Superior temporal gyrus (tissue), 1 donor: ENCODE results near the gene C21orf58.
A peak's percentile ranks its signal among the peaks of the same experiment; 100 is the strongest.

Experiments used
- DNase-seq: peaks from one replicate; pipeline ENCODE4 v3.0.0-alpha.2; 2016; ENCODE audit errors: extremely low spot score

Gene C21orf58

DNA sequence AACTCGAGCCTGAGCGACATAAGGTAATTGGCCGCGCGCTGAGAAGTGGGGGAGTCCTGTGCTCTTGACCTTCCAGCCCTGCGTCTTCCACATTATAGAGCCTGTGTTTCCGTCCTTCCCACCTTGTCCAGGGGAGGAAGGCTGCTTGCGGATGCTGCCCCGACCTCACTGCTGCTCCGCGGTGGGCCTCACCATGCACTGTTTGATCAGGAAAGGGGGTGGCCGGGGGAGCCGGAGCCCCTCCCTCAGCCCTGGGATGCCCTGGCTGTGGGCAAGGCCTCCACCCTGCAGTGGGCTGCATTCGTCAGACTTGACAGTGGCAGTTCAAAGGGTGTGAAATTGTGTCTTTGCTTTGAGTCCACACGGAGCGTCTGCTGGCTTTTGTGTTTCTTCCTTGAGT is 30.4 kb upstream of the C21orf58 start:
- no peak for DNase-seq

DNA sequence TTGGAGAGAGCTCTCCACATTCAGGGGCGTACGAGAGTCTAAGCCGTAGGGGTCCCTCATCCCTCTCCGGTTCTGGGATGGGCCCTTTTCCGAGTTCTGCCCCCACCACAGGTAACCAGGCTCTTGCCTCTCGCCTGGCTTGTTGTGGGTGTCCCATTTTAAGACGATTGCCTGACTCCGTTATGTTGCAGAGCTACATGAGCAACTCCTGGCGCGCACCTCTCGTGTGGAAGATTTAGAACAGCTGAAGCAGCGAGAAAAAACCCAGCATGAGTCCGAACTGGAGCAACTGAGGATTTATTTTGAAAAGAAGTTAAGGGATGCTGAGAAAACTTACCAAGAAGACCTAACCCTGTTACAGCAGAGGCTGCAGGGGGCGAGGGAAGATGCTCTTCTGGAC is 29.2 kb upstream of the C21orf58 start:
- DNase-seq: no peak

DNA sequence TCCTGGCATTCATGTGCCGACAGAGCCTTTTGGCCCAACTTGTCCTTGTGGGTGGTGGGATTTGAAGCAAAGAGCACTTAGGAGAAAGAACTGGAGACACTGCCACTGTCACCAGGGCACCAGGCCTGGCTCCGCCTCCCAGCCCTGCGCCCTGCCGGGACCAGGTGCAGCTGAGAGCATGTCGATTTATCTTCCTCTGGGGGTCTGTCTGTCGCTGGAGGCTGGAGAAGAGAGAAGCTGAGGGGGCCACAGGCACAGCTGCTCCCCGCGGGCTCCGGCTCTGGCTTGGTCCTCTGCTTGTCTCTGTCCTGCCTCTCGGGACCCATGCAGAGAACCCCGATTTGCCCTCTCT is 28.5 kb upstream of the C21orf58 start:
- DNase-seq: no peak

DNA sequence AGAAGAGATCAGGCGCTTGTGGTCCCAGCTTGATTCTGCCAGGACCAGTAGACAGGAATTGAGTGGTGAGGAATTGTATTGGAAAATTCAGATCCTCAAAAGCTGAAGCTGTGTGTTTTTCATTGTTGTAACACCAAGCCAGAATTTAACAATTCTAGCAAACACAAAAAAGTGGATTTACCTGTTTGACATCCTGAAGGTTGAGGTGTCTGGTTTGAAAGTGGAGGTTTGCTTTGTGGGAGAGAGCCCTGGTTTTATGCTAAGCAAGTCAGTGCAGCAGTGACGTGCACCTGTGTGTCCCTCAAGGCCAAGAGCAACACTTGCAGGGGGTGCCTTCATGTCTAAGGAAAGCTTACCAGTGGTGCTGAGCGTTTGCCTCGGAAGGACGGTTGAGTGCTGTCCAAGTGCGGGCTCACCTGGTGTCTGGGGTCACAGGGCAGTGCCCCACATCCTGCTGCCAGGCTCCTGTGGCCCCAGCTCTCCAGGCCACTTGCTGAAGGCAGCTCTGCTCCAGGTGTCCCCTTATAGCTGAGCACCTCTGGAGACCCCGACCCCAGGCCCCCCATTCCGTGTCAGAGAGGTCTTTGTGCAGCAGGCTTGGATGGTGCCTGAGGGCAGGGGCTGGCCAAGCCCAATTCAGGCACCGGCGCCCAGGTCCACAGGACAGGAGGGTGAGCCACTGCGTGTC is 27.9 kb upstream of the C21orf58 start:
- DNase-seq: no peak

- DNase-seq: no peak
Observed at GRCh38 chr21:46350981-46351380, 27.3 kb upstream of the C21orf58 start.

GRCh38 chr21:46350571-46350970 is 26.9 kb upstream of the C21orf58 start:
- no peak for DNase-seq

GRCh38 chr21:46349134-46349760 is 25.6 kb upstream of the C21orf58 start:
- DNase-seq: no peak

DNA sequence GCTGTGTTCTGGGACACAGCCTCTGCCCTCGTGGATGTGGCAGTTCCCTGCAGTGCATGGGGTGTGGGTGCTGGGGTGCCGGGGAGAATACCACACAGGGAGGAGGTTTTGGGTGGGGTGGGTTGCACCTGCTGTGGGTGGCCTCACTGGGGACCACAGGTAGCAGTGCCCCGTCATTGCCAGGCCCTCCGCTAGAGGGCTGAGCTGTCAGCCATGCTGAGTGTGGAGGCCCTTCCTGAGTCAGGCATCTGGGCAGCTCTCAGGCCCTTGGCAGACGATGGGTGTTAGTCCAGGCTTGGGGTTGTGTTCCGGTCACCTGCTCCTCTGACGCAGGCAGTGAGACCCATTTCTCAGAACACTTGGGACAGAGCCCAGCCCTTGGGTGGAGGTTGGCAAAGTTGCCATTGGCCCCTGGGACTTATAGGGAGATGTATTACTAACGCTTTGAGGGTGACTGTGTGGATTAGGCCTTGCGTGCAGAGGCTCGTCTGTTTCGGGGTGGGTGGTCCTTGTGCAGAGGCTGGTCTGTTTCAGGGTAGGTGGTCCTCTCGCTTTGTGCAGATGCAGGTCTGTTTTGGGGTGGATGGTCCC is 24.2 kb upstream of the C21orf58 start:
- no peak for DNase-seq

DNA sequence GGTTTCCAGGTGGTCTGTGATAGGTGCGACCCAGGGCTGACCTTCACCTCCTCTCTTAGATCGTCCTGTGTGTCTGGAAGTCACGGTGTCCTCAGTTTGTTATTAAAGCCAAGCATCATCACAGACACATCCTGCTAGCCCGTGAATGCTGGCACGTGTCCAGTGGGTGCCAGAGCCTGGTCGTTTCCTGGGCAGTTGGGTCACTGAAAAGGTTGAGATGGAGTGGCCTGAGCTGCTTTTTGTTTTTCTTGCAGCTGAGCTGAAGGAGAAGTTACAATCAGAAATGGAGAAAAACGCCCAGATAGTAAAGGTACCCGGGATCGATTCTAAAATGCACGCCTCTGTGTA is 23.5 kb upstream of the C21orf58 start:
- no peak for DNase-seq

- no peak for DNase-seq
Observed at GRCh38 chr21:46346296-46347202, 22.9 kb upstream of the C21orf58 start.

GRCh38 chr21:46345861-46346260 is 22.2 kb upstream of the C21orf58 start:
- no peak for DNase-seq

DNA sequence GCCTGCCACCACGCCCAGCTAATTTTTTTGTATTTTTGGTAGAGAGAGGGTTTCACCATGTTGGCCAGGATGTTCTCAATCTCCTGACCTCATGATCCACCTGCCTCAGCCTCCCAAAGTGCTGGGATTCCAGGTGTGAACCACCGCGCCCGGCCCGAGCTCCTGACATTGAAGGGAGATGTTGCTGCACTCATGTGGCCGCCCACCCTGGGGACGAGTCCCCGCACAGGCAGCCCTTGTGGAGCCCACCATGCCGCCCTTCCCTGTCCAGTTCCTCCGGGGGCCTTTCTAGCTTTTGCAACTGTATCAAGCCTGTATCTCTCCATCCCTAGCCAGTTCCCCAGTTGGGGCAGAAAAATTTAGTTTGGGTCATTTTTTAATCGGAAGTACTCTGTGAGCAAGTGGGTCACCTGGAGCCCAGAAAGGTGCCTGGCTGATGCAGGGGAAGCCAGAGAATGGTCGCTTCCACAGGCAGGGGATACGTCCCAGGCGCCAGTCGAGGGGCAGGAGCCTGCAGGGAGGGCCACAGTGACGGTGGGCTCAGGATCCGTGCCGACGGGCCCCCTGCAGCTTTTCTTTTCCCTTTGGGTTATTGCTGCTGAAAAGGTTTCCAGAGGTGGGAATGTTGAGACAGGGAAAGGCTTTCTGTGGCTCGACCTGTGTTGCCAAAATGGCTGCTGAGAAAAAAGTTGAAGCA is 20.7 kb upstream of the C21orf58 start:
- no peak for DNase-seq

DNA sequence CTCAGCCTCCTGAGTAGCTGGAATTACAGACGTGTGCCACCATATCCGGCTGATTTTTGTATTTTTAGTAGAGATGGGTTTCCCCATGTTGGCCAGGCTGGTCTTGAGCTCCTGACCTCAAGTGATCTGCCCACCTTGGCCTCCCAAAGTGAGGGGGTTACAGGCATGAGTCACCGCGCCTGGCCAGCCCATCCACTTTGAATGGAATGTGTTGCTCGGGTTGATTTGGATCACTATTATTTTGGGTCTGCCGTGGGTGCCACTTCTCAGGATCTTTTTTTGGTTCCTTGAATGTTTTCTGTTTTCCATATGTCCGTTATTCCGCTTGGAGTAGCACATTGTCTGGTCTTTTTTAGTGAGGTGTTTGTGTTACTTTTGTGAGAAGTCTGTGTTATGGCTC is 17.3 kb upstream of the C21orf58 start:
- peak; percentile 39 for DNase-seq

GRCh38 chr21:46336603-46337002 is 12.9 kb upstream of the C21orf58 start:
- DNase-seq: no peak

GRCh38 chr21:46334351-46335140 is 10.9 kb upstream of the C21orf58 start:
- DNase-seq: no peak

DNA sequence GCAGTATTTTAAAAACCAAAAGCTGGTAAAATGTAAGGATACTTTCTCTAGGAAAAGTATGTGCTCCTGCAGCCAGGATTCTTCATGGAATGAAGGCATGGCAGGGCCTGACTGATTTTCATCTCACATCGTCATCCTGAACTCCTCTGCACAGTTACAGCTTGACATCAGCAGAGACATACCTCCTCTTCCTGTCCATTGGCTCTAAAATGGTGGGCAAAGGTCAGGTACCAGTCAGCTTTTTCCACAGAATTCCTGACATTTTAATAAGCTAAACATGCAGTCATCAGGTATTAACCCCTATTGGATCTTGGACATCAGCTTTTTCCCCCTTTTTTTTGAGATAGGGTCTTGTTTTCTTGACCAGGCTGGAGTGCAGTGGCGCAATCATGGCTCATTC is 6.1 kb upstream of the C21orf58 start:
- no peak for DNase-seq

- DNase-seq: no peak
Observed at GRCh38 chr21:46328151-46328550, 4.5 kb upstream of the C21orf58 start.

- DNase-seq: no peak
Observed at GRCh38 chr21:46327711-46328110, 4.0 kb upstream of the C21orf58 start.

DNA sequence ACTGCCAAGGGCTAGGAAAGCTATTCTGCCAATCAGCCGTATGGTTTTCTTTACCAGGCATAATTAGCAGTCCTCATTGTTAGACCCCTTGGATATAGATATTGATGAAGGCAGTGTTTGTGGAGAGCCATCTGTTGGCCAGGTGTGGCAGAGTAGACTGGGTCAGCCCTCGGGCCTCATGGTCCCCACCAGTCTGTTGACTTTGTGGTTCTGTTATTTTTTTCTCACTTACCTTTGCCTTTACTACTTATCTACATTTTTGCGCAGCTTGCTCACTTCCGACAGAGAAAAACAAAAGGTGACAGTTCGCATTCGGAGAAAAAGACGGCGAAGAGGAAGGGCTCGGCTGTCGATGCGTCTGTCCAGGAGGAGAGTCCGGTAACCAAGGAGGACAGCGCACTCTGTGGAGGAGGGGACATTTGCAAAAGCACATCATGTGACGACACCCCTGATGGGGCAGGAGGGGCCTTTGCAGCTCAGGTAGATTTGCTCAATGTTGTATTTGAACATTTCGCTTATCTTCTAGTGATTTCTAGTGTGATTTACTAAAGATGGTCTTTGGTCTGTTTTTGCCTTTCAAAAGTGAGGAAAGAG is 2.5 kb upstream of the C21orf58 start:
- DNase-seq: no peak

DNA sequence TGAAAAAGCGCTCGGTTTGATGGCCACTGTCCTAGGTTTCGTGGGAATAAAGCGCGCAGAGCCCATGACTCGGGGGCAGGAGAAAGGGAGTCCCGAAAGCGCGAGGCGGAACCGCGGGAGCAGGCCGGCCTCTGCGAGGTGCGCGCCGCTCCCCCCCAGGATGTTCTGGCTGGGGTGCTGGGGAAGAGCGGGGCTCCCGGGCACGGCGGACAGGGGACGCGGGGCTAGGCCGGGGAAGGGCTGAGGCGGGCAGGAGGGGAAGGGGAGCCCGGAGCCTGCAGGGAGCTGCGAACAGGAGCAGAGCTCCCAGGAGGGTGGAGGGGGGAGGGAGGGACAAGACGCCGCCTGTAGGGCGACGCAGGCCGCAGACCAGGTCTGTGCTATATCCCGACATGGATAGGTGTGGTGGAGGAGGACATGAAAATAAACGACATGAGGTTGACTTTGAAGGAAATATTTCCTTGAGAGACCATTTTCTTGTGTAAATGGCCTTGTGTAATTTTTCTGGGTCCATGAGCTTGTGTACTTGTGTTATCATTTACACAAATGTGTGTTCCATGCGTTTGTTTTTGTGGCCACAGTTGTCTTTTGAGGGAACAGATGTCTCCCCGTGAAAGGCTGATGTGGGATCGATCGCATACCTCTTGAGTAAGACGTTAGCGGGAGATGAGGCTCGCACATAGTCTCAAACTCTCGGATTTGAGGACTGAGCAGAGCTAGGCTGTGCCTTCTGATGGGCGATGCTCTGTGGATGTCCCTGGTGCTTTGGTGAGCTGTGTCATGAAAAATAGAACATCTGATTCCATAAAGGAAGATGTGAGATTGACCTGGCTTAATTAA is 1.6 kb upstream of the C21orf58 start:
- DNase-seq: peak; percentile 44
